HepG2 (cell line): Measurements from ENCODE around the gene POPDC2. TPM values are rescaled to one million over a fixed set of nuclear protein-coding genes. Genes with fewer than 3 reads are reported as not detected.

Experiments
- ATAC-seq: fragments of 200-7000 bp; cut with Tn5 transposase; 3 replicates; pipeline ENCODE4 v1.9.1; 2020; ENCODE audit warnings: mild to moderate bottlenecking, moderate library complexity
- BruUV-seq: library from RNA; stranded (reverse); fragments of 400-500 nt; replicated peaks from 2 replicates; lab custom pipeline; 2021; lab: Mats Ljungman, UMichigan
- CTCF ChIA-PET: fragments of 300-600 bp; formaldehyde crosslinking; extraction: SDS; loops from one replicate; lab custom pipeline; 2021; ENCODE audit warnings: low total read pairs, inconsistent platforms, low intra/inter-chr PET ratio; lab: Yijun Ruan, JAX
- POLR2A ChIA-PET: fragments of 350-600 bp; sonication (Branson Sonifier 250); formaldehyde crosslinking; loops from one replicate; lab custom pipeline; 2020; ENCODE audit warnings: antibody characterized with exemption, inconsistent platforms; lab: Yijun Ruan, JAX
- DNase-seq: peaks from one replicate; pipeline ENCODE4 v3.0.0-alpha.2; 2015; ENCODE audit warnings: low spot score
- FAIRE-seq: peaks from 3 replicates; lab custom pipeline; 2011; peaks lifted over from hg19 to GRCh38; lab: Jason Lieb, UNC
- H2AFZ ChIP-seq: one replicate; pipeline ENCODE4 v1.6.1; 2011; ENCODE audit warnings: low read length, inconsistent platforms
- H3K27ac ChIP-seq: fragments of 300-600 bp; 3 replicates; pipeline ENCODE4 v1.8.0; 2011; ENCODE audit warnings: mixed run types, mild to moderate bottlenecking, mixed read lengths, low read length, inconsistent platforms; ENCODE audit not compliant: insufficient read depth; ENCODE audit errors: extremely low read length
- H3K27me3 ChIP-seq, 2 experiments: fragments of 200-600 bp in 1 of 2; 2 replicates in 1 of 2; 3 replicates in 1 of 2; pipeline versions ENCODE4 v1.6.0 to v1.8.0; 2011; ENCODE audit warnings: low read length in 2 of 2, mild to moderate bottlenecking in 2 of 2, moderate library complexity in 2 of 2, inconsistent platforms in 1 of 2; ENCODE audit not compliant: insufficient read depth in 2 of 2, control insufficient read depth in 1 of 2
- H3K36me3 ChIP-seq, 2 experiments: fragments of 200-600 bp in 1 of 2; replicated peaks in 1 of 2; 2 replicates in 1 of 2; 3 replicates in 1 of 2; pipeline versions ENCODE4 v1.5.1 to v1.8.0; 2011; ENCODE audit warnings: low read length in 2 of 2, inconsistent platforms in 1 of 2; ENCODE audit not compliant: insufficient read depth in 2 of 2, control insufficient read depth in 1 of 2
- H3K4me1 ChIP-seq: 2 replicates; pipeline ENCODE4 v1.5.1; 2012; ENCODE audit warnings: low read length, inconsistent platforms; ENCODE audit not compliant: insufficient read depth
- H3K4me2 ChIP-seq: 2 replicates; pipeline ENCODE4 v1.6.0; 2011; ENCODE audit warnings: low read depth, low read length, inconsistent platforms
- H3K4me3 ChIP-seq, 3 experiments: fragments of 200-600 bp in 1 of 3; sonication (generic), shearing (Covaris generic) in 1 of 3; replicated peaks in 1 of 3; 2 replicates each; pipeline ENCODE4 v1.5.1; 2011 to 2016; ENCODE audit warnings: low read length in 3 of 3, inconsistent platforms in 2 of 3, low read depth in 2 of 3, mild to moderate bottlenecking in 2 of 3, control low read depth in 1 of 3, mixed read lengths in 1 of 3; ENCODE audit not compliant: insufficient read depth in 1 of 3
- H3K79me2 ChIP-seq: one replicate; pipeline ENCODE4 v1.6.1; 2011; ENCODE audit warnings: low read length, inconsistent platforms; ENCODE audit not compliant: insufficient read depth
- H3K9ac ChIP-seq: 2 replicates; pipeline ENCODE4 v1.6.0; 2011; ENCODE audit warnings: mild to moderate bottlenecking, low read depth, low read length, inconsistent platforms; ENCODE audit not compliant: insufficient read depth
- H3K9me3 ChIP-seq: 2 replicates; pipeline ENCODE4 v1.5.1; 2012; ENCODE audit warnings: mild to moderate bottlenecking, low read length
- H4K20me1 ChIP-seq: 2 replicates; pipeline ENCODE4 v1.6.0; 2011; ENCODE audit warnings: inconsistent platforms, mild to moderate bottlenecking, low read length, moderate library complexity; ENCODE audit not compliant: insufficient read depth
- AKAP8 ChIP-seq: sonication (generic); formaldehyde crosslinking; IDR thresholded peaks from 2 replicates; pipeline ENCODE4 v1.5.1; 2020; ENCODE audit warnings: mild to moderate bottlenecking, missing genetic modification reagents
- MAFG ChIP-seq: sonication (generic); formaldehyde crosslinking; IDR thresholded peaks from 2 replicates; pipeline ENCODE4 v1.5.1; 2020; ENCODE audit warnings: mild to moderate bottlenecking, missing genetic modification reagents
- PAX8 ChIP-seq: sonication (generic); formaldehyde crosslinking; IDR thresholded peaks from 2 replicates; pipeline ENCODE4 v1.8.0; 2022; ENCODE audit warnings: mild to moderate bottlenecking, missing genetic modification reagents, borderline replicate concordance
- ZKSCAN1 ChIP-seq: fragments of 150-350 bp; IDR thresholded peaks from 2 replicates; pipeline ENCODE4 v1.6.1; 2014; ENCODE audit warnings: low read length
- WGBS: methylation state at CpG from one replicate; pipeline ENCODE4 v1.1.6; 2017; ENCODE audit warnings: low lambda C conversion rate; 5-methylcytosine and 5-hydroxymethylcytosine counted together
- in situ Hi-C: cut with HindIII; loops from 2 replicates; pipeline ENCODE4 v1.10.0; 2017; ENCODE audit warnings: low pct_unique_long_range_greater_than_20kb; ENCODE audit not compliant: extremely low pct_ligation_motif_present
- intact Hi-C: fragments of 100-400 bp; cut with micrococcal nuclease; formaldehyde crosslinking; loops from one replicate; pipeline ENCODE4 v1.10.0; 2022; ENCODE audit not compliant: unreplicated experiment
- polyA plus RNA-seq, 8 experiments: library from polyadenylated mRNA; depleted of rRNA in 3 of 8; stranded (reverse) in 7 of 8; unstranded in 1 of 8; fragments of >200 nt; fragmentation: Illumina TruSeq in 4 of 8; extraction: Trizol in 4 of 8; gene quantifications; 2 replicates each; pipeline versions ENCODE4 v1.2.1 to v1.2.3, GENCODE V29; 2011 to 2016; ENCODE audit warnings: low read depth in 4 of 8, missing spikeins in 1 of 8, mixed read lengths in 1 of 8; ENCODE audit not compliant: insufficient read depth in 1 of 8
- total RNA-seq, 5 experiments: library from RNA; depleted of rRNA; stranded (reverse); fragments of >200 nt; fragmentation: Illumina TruSeq; extraction: Trizol; gene quantifications; 2 replicates each; pipeline ENCODE4 v1.2.3, GENCODE V29; 2016; ENCODE audit warnings: low read depth in 1 of 5

Gene POPDC2
- total and polyA plus RNA-seq, 2 of the 13 experiments (the other 11 are each of a cell fraction or from before 2014, with no cell fraction given): 0.18 to 0.58 TPM

- no peak for ATAC-seq
- Histone ChIP-seq H3K9ac (no peak overlapping the region), H3K4me1 (no peaks in the 10 kb centered on the region), H3K4me2 (no peak overlapping the region), H3K79me2 (no peaks in the 10 kb centered on the region), H2AFZ (no peak overlapping the region), H3K4me3 (no peak overlapping the region), H3K27me3 (no peaks in the 10 kb centered on the region), H3K9me3 (no peaks in the 10 kb centered on the region), H4K20me1 (no peaks in the 10 kb centered on the region)
- WGBS: 12% methylated on average over 1 of the region's 1 CpG
- intact Hi-C loops: no loop called here
- POLR2A ChIA-PET: no interaction called here
- no peak for DNase-seq
- BruUV-seq: no TSS peak
- in situ Hi-C loops: no loop called here
- no peak for TF ChIP-seq AKAP8 (CRISPR knock-in tag)
- no peak for TF ChIP-seq PAX8
- TF ChIP-seq, all 625 proteins: peak for 0
- Histone ChIP-seq H3K36me3 (no peaks in the 10 kb centered on the region), H3K27ac (no peak overlapping the region)
- FAIRE-seq: no peak
- CTCF ChIA-PET: no interaction called here
Observed at GRCh38 chr3:119636249-119636648, 24.1 kb downstream of the POPDC2 start.

- Histone ChIP-seq H2AFZ (no peak overlapping the region), H4K20me1 (no peaks in the 10 kb centered on the region), H3K9me3 (no peaks in the 10 kb centered on the region), H3K9ac (no peak overlapping the region), H3K27ac (no peak overlapping the region), H3K4me2 (no peak overlapping the region), H3K36me3 (no peaks in the 10 kb centered on the region), H3K27me3 (no peaks in the 10 kb centered on the region), H3K4me1 (no peaks in the 10 kb centered on the region), H3K79me2 (no peaks in the 10 kb centered on the region), H3K4me3 (no peak overlapping the region)
- no peak for DNase-seq
- TF ChIP-seq MAFG (CRISPR knock-in tag) (no peak), ZKSCAN1 (no peak)
- FAIRE-seq: no peak
- in situ Hi-C loops (no loop called here), intact Hi-C loops (no loop called here)
- ChIA-PET POLR2A (no interaction called here), CTCF (no interaction called here)
- 73% methylated on average over 10 of the region's 10 CpGs for WGBS
- no TSS peak for BruUV-seq
- ATAC-seq: 0 out of 3 replicates have a peak, but pooled peaks have one; percentile 48
Observed at GRCh38 chr3:119635719-119636118, 24.7 kb downstream of the POPDC2 start.
